Mesendoderm (in vitro differentiated cells): ENCODE measurements around the gene OR2L5.

ENCODE experiments used
- DNase-seq: peaks from one replicate; pipeline ENCODE4 v3.0.0; 2013
- H2AK5ac ChIP-seq: 2 replicates; pipeline ENCODE4 v1.6.1; 2013; ENCODE audit warnings: low read length, inconsistent platforms
- H2BK120ac ChIP-seq: 2 replicates; pipeline ENCODE4 v1.6.1; 2013; ENCODE audit warnings: low read depth, mild to moderate bottlenecking, low read length, moderate library complexity, mixed read lengths
- H2BK15ac ChIP-seq: replicated peaks from 2 replicates; pipeline ENCODE4 v1.6.1; 2013; ENCODE audit warnings: low read depth, mild to moderate bottlenecking, moderate library complexity
- H2BK5ac ChIP-seq: 2 replicates; pipeline ENCODE4 v1.6.1; 2013; ENCODE audit warnings: low read length, inconsistent platforms
- H3K18ac ChIP-seq: 2 replicates; pipeline ENCODE4 v1.6.1; 2013; ENCODE audit warnings: mild to moderate bottlenecking, low read length, mixed read lengths
- H3K23ac ChIP-seq: one replicate; pipeline ENCODE4 v1.6.1; 2013; ENCODE audit warnings: low read length
- H3K27ac ChIP-seq: 2 replicates; pipeline ENCODE4 v1.5.1; 2013; ENCODE audit warnings: low read depth, mild to moderate bottlenecking, inconsistent platforms, low read length, moderate library complexity
- H3K27me3 ChIP-seq: 2 replicates; pipeline ENCODE4 v1.6.1; 2013; ENCODE audit warnings: low read length, control low read depth, mild to moderate bottlenecking, inconsistent platforms; ENCODE audit not compliant: insufficient read depth, poor library complexity
- H3K36me3 ChIP-seq: 2 replicates; pipeline ENCODE4 v1.6.1; 2013; ENCODE audit warnings: low read length, inconsistent platforms; ENCODE audit not compliant: control insufficient read depth, insufficient read depth
- H3K4ac ChIP-seq: one replicate; pipeline ENCODE4 v1.6.1; 2013; ENCODE audit warnings: low read depth, mild to moderate bottlenecking, low read length, moderate library complexity
- H3K4me1 ChIP-seq: 2 replicates; pipeline ENCODE4 v1.6.1; 2013; ENCODE audit warnings: low read depth, low read length, inconsistent platforms; ENCODE audit not compliant: control insufficient read depth
- H3K4me2 ChIP-seq: 2 replicates; pipeline ENCODE4 v1.6.1; 2013; ENCODE audit warnings: low read length
- H3K4me3 ChIP-seq: 2 replicates; pipeline ENCODE4 v1.5.1; 2013; ENCODE audit warnings: mild to moderate bottlenecking, low read length
- H3K56ac ChIP-seq: one replicate; pipeline ENCODE4 v1.6.1; 2013; ENCODE audit warnings: low read length
- H3K79me1 ChIP-seq: 2 replicates; pipeline ENCODE4 v1.6.1; 2013; ENCODE audit warnings: low read length, inconsistent platforms
- H3K79me2 ChIP-seq: 2 replicates; pipeline ENCODE4 v1.6.1; 2013; ENCODE audit warnings: mild to moderate bottlenecking, low read length; ENCODE audit not compliant: control insufficient read depth, insufficient read depth
- H3K9ac ChIP-seq: 2 replicates; pipeline ENCODE4 v1.6.1; 2013; ENCODE audit warnings: low read length, inconsistent platforms
- H4K5ac ChIP-seq: one replicate; pipeline ENCODE4 v1.6.1; 2013; ENCODE audit warnings: low read length
- H4K8ac ChIP-seq: one replicate; pipeline ENCODE4 v1.6.1; 2013; ENCODE audit warnings: low read depth, mild to moderate bottlenecking, control low read depth, low read length, moderate library complexity
- WGBS: extraction: QIAGEN DNeasy Blood & Tissue Kit; methylation state at CpG from one replicate; pipeline ENCODE4 v1.1.7; 2013; ENCODE audit warnings: low lambda C conversion rate, missing lambda C conversion rate; ENCODE audit not compliant: insufficient coverage; ENCODE audit errors: extremely low coverage; 5-methylcytosine and 5-hydroxymethylcytosine counted together

The OR2L5 gene

GRCh38 chr1:248047008-248047407, 33.5 kb downstream of the OR2L5 start:
- H3K27ac ChIP-seq, result no peak overlapping the region
- WGBS, result no CpG with 5 or more reads among the region's 1 CpG
- no peaks in the 10 kb centered on the region for H3K36me3 ChIP-seq
- no peaks in the 10 kb centered on the region for H3K27me3 ChIP-seq
- H3K23ac ChIP-seq, result no peak overlapping the region
- H2BK120ac ChIP-seq, result no peak overlapping the region
- no peak overlapping the region for H3K9ac ChIP-seq
- H3K4me1 ChIP-seq, result no peaks in the 10 kb centered on the region
- H3K79me2 ChIP-seq, result no peaks in the 10 kb centered on the region
- no peak overlapping the region for H4K5ac ChIP-seq
- H4K8ac ChIP-seq, result no peak overlapping the region
- no peak overlapping the region for H3K4ac ChIP-seq
- H2BK5ac ChIP-seq, result no peak overlapping the region
- no peak for DNase-seq
- H3K79me1 ChIP-seq, result no peaks in the 10 kb centered on the region
- H2BK15ac ChIP-seq, result no peak overlapping the region
- H3K56ac ChIP-seq, result no peak overlapping the region
- H3K4me2 ChIP-seq, result no peak overlapping the region
- no peak overlapping the region for H2AK5ac ChIP-seq
- no peak overlapping the region for H3K4me3 ChIP-seq
- H3K18ac ChIP-seq, result no peak overlapping the region

GRCh38 chr1:248054671-248055070, 41.2 kb downstream of the OR2L5 start:
- no peak overlapping the region for H2BK5ac ChIP-seq
- no peak overlapping the region for H4K8ac ChIP-seq
- no peaks in the 10 kb centered on the region for H3K79me2 ChIP-seq
- H4K5ac ChIP-seq, result no peak overlapping the region
- no peaks in the 10 kb centered on the region for H3K27me3 ChIP-seq
- H2BK15ac ChIP-seq, result no peak overlapping the region
- H3K79me1 ChIP-seq, result no peaks in the 10 kb centered on the region
- H3K56ac ChIP-seq, result no peak overlapping the region
- H2BK120ac ChIP-seq, result no peak overlapping the region
- no peak for DNase-seq
- no peaks in the 10 kb centered on the region for H3K36me3 ChIP-seq
- H3K4me1 ChIP-seq, result no peaks in the 10 kb centered on the region
- H2AK5ac ChIP-seq, result no peak overlapping the region
- H3K4ac ChIP-seq, result no peak overlapping the region
- H3K27ac ChIP-seq, result no peak overlapping the region
- H3K4me3 ChIP-seq, result no peak overlapping the region
- H3K23ac ChIP-seq, result no peak overlapping the region
- H3K4me2 ChIP-seq, result no peak overlapping the region
- no peak overlapping the region for H3K18ac ChIP-seq
- no peak overlapping the region for H3K9ac ChIP-seq

- Histone ChIP-seq H3K18ac (no peak overlapping the region), H3K4ac (no peak overlapping the region), H4K8ac (no peak overlapping the region), H4K5ac (no peak overlapping the region), H3K4me1 (no peaks in the 10 kb centered on the region), H2AK5ac (no peak overlapping the region), H3K23ac (no peak overlapping the region), H3K4me3 (no peak overlapping the region), H3K27ac (no peak overlapping the region), H2BK120ac (no peak overlapping the region), H3K4me2 (no peak overlapping the region), H3K79me1 (no peaks in the 10 kb centered on the region), H3K36me3 (no peaks in the 10 kb centered on the region), H3K56ac (no peak overlapping the region), H2BK5ac (no peak overlapping the region), H3K27me3 (no peaks in the 10 kb centered on the region), H2BK15ac (no peak overlapping the region), H3K9ac (no peak overlapping the region), H3K79me2 (no peaks in the 10 kb centered on the region)
- DNase-seq, result no peak
- WGBS, result no CpG with 5 or more reads among the region's 2 CpGs
Observed at GRCh38 chr1:248055261-248055660, 41.8 kb downstream of the OR2L5 start.

- no peaks in the 10 kb centered on the region for H3K4me1 ChIP-seq
- no peak overlapping the region for H3K9ac ChIP-seq
- H4K5ac ChIP-seq, result no peak overlapping the region
- no peak overlapping the region for H2BK5ac ChIP-seq
- H3K4ac ChIP-seq, result no peak overlapping the region
- no peaks in the 10 kb centered on the region for H3K79me1 ChIP-seq
- no peak overlapping the region for H2BK15ac ChIP-seq
- no peaks in the 10 kb centered on the region for H3K27me3 ChIP-seq
- H3K23ac ChIP-seq, result no peak overlapping the region
- no CpG with 5 or more reads among the region's 2 CpGs for WGBS
- no peaks in the 10 kb centered on the region for H3K79me2 ChIP-seq
- H3K36me3 ChIP-seq, result no peaks in the 10 kb centered on the region
- H3K4me2 ChIP-seq, result no peak overlapping the region
- no peak overlapping the region for H4K8ac ChIP-seq
- H3K27ac ChIP-seq, result no peak overlapping the region
- no peak overlapping the region for H3K56ac ChIP-seq
- no peak for DNase-seq
- no peak overlapping the region for H3K4me3 ChIP-seq
- no peak overlapping the region for H2BK120ac ChIP-seq
- H2AK5ac ChIP-seq, result no peak overlapping the region
- no peak overlapping the region for H3K18ac ChIP-seq
Observed at GRCh38 chr1:248065071-248065470, 51.6 kb downstream of the OR2L5 start.

GRCh38 chr1:248065604-248066003, 52.1 kb downstream of the OR2L5 start:
- Histone ChIP-seq H3K18ac (no peak overlapping the region), H4K8ac (no peak overlapping the region), H3K27me3 (no peaks in the 10 kb centered on the region), H2BK5ac (no peak overlapping the region), H3K27ac (no peak overlapping the region), H3K9ac (no peak overlapping the region), H3K79me2 (no peaks in the 10 kb centered on the region), H4K5ac (no peak overlapping the region), H2BK15ac (no peak overlapping the region), H3K79me1 (no peaks in the 10 kb centered on the region), H2AK5ac (no peak overlapping the region), H3K56ac (no peak overlapping the region), H3K4ac (no peak overlapping the region), H3K4me1 (no peaks in the 10 kb centered on the region), H3K4me2 (no peak overlapping the region), H3K4me3 (no peak overlapping the region), H3K23ac (no peak overlapping the region), H2BK120ac (no peak overlapping the region), H3K36me3 (no peaks in the 10 kb centered on the region)
- DNase-seq, result no peak
- WGBS, result no CpG with 5 or more reads among the region's 3 CpGs
